Heart left ventricle (tissue), 13 donors: ENCODE measurements around the gene SYNPO2L.

Experiments
- POLR2A ChIP-seq, 2 donors: fragments of 450-650 bp; IDR thresholded peaks; one replicate each; pipeline ENCODE4 v1.6.1; 2017; ENCODE audit warnings: antibody characterized with exemption in 2 of 2, mild to moderate bottlenecking in 2 of 2, moderate library complexity in 2 of 2
- TF ChIP-seq, protein P1 (sequence below), 12 donors: fragments of 200-600 bp; sonication (generic) in 4 of 12; IDR thresholded peaks; one replicate each; pipeline versions ENCODE4 v1.5.0 to v1.8.0; 2018 to 2022; ENCODE audit warnings: antibody characterized with exemption in 12 of 12, mild to moderate bottlenecking in 5 of 12
- donor health status: ischemic (EF 13 %, LVEDD 7.1; RV severe dilation, severe dysfunction).
- donor health status: DM: no; HTN: yes; CAD: no.
- donor health status: DM: no; HTN: no; CAD: no.
- donor health status: ischemic (EF 25% LVEDD 6.9; RV normal size, moderate dysfunction).
- donor health status: ischemic (EF 25% LVEDD 5.7; RV mildly dilated, moderate dysfunction).
- donor health status: ischemic (EF 35%, LVEDD 5.7; RV mildly dilated, moderate dysfunction).
- donor health status: nonischemic (EF 11% LVEDD 7.7; RV severe dilation, severe dysfunction).
- donor health status: DM: yes; HTN: yes; CAD: no.
- donor health status: PGD.
- donor health status: ischemic (EF 29% LVEDD 5.4; RV normal size, mild dysfunction).
- donor health status: nonischemic (EF 23%, LVEDD 6.1; RV moderate dilation, normal function).

- TF ChIP-seq POLR2A (IDR thresholded peaks at IDR 0.05) = no peak
- TF ChIP-seq, protein P1, sequence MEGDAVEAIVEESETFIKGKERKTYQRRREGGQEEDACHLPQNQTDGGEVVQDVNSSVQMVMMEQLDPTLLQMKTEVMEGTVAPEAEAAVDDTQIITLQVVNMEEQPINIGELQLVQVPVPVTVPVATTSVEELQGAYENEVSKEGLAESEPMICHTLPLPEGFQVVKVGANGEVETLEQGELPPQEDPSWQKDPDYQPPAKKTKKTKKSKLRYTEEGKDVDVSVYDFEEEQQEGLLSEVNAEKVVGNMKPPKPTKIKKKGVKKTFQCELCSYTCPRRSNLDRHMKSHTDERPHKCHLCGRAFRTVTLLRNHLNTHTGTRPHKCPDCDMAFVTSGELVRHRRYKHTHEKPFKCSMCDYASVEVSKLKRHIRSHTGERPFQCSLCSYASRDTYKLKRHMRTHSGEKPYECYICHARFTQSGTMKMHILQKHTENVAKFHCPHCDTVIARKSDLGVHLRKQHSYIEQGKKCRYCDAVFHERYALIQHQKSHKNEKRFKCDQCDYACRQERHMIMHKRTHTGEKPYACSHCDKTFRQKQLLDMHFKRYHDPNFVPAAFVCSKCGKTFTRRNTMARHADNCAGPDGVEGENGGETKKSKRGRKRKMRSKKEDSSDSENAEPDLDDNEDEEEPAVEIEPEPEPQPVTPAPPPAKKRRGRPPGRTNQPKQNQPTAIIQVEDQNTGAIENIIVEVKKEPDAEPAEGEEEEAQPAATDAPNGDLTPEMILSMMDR (IDR thresholded peaks at IDR 0.05) = no peak
Measured at GRCh38 chr10:73601486-73601921, 54.3 kb downstream of the SYNPO2L start.
